ENCODE results near the gene PTEN. TPM values are rescaled to one million over a fixed set of nuclear protein-coding genes. Genes with fewer than 3 reads are reported as not detected.

Gene PTEN
- total RNA-seq, 3 donors from 2014 or later, result 178 to 366 (median 186) TPM

DNA sequence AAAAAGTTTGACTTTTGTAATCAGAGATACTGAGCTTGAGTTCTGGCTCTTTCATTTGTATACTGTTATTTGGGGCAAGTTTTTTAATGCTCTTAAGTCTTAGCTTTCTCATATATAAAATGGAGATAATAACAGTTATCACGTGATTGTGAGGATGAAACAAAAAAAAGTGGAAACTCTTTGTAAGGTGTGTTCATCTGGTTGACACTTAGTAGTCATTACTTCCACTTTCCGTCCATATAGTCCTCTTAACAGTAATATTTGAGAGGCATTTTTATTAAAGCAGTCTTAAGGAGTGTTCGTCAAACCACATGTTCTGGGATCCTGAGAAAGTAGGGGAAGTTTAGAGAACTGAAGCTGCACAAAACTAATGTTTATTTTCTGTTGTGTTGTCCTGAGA is 65.6 kb downstream of the PTEN start:
- Histone ChIP-seq H3K36me3 (no peaks in the 10 kb centered on the region), H3K4me1 (no peaks in the 10 kb centered on the region), H3K9me3 (no peaks in the 10 kb centered on the region), H3K27ac (no peak overlapping the region), H3K27me3 (no peaks in the 10 kb centered on the region), H3K4me3 (no peak overlapping the region)
- TF ChIP-seq POLR2A (IDR thresholded peaks at IDR 0.05), result no peak
- DNase-seq (ENCODE audit: low spot score in 2 of 2), result no peak
- intact Hi-C loops (cut with DNase I; ENCODE audit: low total_unique reads), result no loop called here

GRCh38 chr10:87930141-87930540 is 66.7 kb downstream of the PTEN start:
- intact Hi-C loops (cut with DNase I; ENCODE audit: low total_unique reads), result no loop called here
- Histone ChIP-seq H3K4me1 (no peaks in the 10 kb centered on the region), H3K9me3 (no peaks in the 10 kb centered on the region), H3K27ac (no peak overlapping the region), H3K36me3 (no peaks in the 10 kb centered on the region), H3K4me3 (no peak overlapping the region), H3K27me3 (no peaks in the 10 kb centered on the region)
- DNase-seq (ENCODE audit: low spot score in 2 of 2), result no peak
- no peak for TF ChIP-seq POLR2A (IDR thresholded peaks at IDR 0.05)
- TF ChIP-seq CTCF (IDR thresholded peaks at IDR 0.05), result no peak
- TF ChIP-seq POLR2AphosphoS5 (IDR thresholded peaks at IDR 0.05), result no peak

GRCh38 chr10:87930934-87931835 is 67.8 kb downstream of the PTEN start:
- no peaks in the 10 kb centered on the region for H3K27me3 ChIP-seq
- H3K27ac ChIP-seq, result peak overlapping the region in 1 of 2 donors; percentile 2
- TF ChIP-seq POLR2A (IDR thresholded peaks at IDR 0.05), result no peak
- TF ChIP-seq CTCF (IDR thresholded peaks at IDR 0.05), result no peak
- no peaks in the 10 kb centered on the region for H3K36me3 ChIP-seq
- H3K4me3 ChIP-seq, result no peak overlapping the region
- intact Hi-C loops (cut with DNase I; ENCODE audit: low total_unique reads), result no loop called here
- DNase-seq (ENCODE audit: low spot score in 2 of 2), result no peak
- no peaks in the 10 kb centered on the region for H3K4me1 ChIP-seq
- H3K9me3 ChIP-seq, result no peaks in the 10 kb centered on the region

- Histone ChIP-seq H3K4me1 (no peaks in the 10 kb centered on the region), H3K4me3 (no peak overlapping the region), H3K27me3 (no peaks in the 10 kb centered on the region), H3K36me3 (no peaks in the 10 kb centered on the region), H3K27ac (peak overlapping the region in 1 of 2 donors; percentile 2), H3K9me3 (no peaks in the 10 kb centered on the region)
- intact Hi-C loops (cut with DNase I; ENCODE audit: low total_unique reads), result no loop called here
- no peak for TF ChIP-seq CTCF (IDR thresholded peaks at IDR 0.05)
- no peak for TF ChIP-seq POLR2A (IDR thresholded peaks at IDR 0.05)
- TF ChIP-seq POLR2AphosphoS5 (IDR thresholded peaks at IDR 0.05), result no peak
- DNase-seq (ENCODE audit: low spot score in 2 of 2), result no peak
Measured at GRCh38 chr10:87931836-87932230, 68.4 kb downstream of the PTEN start.

GRCh38 chr10:87935290-87936141 is 72.1 kb downstream of the PTEN start:
- no peaks in the 10 kb centered on the region for H3K4me1 ChIP-seq
- TF ChIP-seq POLR2AphosphoS5 (IDR thresholded peaks at IDR 0.05), result no peak
- no peak for TF ChIP-seq CTCF (IDR thresholded peaks at IDR 0.05)
- TF ChIP-seq POLR2A (IDR thresholded peaks at IDR 0.05), result no peak
- no peak for DNase-seq (ENCODE audit: low spot score in 2 of 2)
- no peak overlapping the region for H3K4me3 ChIP-seq
- no peaks in the 10 kb centered on the region for H3K27me3 ChIP-seq
- intact Hi-C loops (cut with DNase I; ENCODE audit: low total_unique reads), result no loop called here
- H3K36me3 ChIP-seq, result no peaks in the 10 kb centered on the region
- H3K27ac ChIP-seq, result peak overlapping the region in 1 of 2 donors; percentile 12
- H3K9me3 ChIP-seq, result no peaks in the 10 kb centered on the region

Data from breast epithelium (tissue), 4 donors.